OCI-LY1 (cell line): Measurements from ENCODE around the gene HKDC1.

ENCODE experiments used
- H2AFZ ChIP-seq: fragments of 200-600 bp; sonication (generic), shearing (Covaris generic); 2 replicates; pipeline ENCODE4 v1.6.0; 2014; ENCODE audit warnings: antibody characterized with exemption, mild to moderate bottlenecking, low read length
- H3F3A ChIP-seq: fragments of 200-600 bp; sonication (generic), shearing (Covaris generic); 2 replicates; pipeline ENCODE4 v1.6.0; 2014; ENCODE audit warnings: mild to moderate bottlenecking, antibody characterized with exemption, low read length, moderate library complexity; ENCODE audit not compliant: insufficient read depth
- H3K27ac ChIP-seq: fragments of 200-600 bp; sonication (generic); 2 replicates; pipeline ENCODE4 v1.5.1; 2014; ENCODE audit warnings: low read length, mixed run types, mild to moderate bottlenecking, low read depth; ENCODE audit not compliant: poor library complexity, severe bottlenecking
- H3K27me3 ChIP-seq: fragments of 200-600 bp; sonication (generic); 2 replicates; pipeline ENCODE4 v1.6.0; 2014; ENCODE audit warnings: antibody characterized with exemption, mild to moderate bottlenecking, low read length, moderate library complexity; ENCODE audit not compliant: insufficient read depth
- H3K36me3 ChIP-seq: fragments of 200-600 bp; sonication (generic); 2 replicates; pipeline ENCODE4 v1.6.1; 2014; ENCODE audit warnings: mild to moderate bottlenecking, antibody characterized with exemption, low read length, moderate library complexity, mixed read lengths; ENCODE audit not compliant: insufficient read depth
- H3K4me1 ChIP-seq: fragments of 200-600 bp; sonication (generic); 2 replicates; pipeline ENCODE4 v1.5.1; 2014; ENCODE audit warnings: mild to moderate bottlenecking, low read length, moderate library complexity; ENCODE audit not compliant: insufficient read depth, severe bottlenecking
- H3K4me2 ChIP-seq: fragments of 200-600 bp; sonication (generic), shearing (Covaris generic); 2 replicates; pipeline ENCODE4 v1.6.1; 2014; ENCODE audit warnings: low read length
- H3K4me3 ChIP-seq: fragments of 200-600 bp; sonication (generic); 2 replicates; pipeline ENCODE4 v1.5.1; 2014; ENCODE audit warnings: low read length, low read depth, mild to moderate bottlenecking, mixed read lengths; ENCODE audit not compliant: poor library complexity, severe bottlenecking
- H3K79me2 ChIP-seq: fragments of 200-600 bp; shearing (Covaris generic); 2 replicates; pipeline ENCODE4 v1.6.1; 2016; ENCODE audit warnings: mixed run types, low read length, mixed read lengths; ENCODE audit not compliant: insufficient read depth
- H3K9ac ChIP-seq: fragments of 200-600 bp; sonication (generic), shearing (Covaris generic); 2 replicates; pipeline ENCODE4 v1.6.1; 2014; ENCODE audit warnings: mild to moderate bottlenecking, low read length, mixed read lengths
- H3K9me2 ChIP-seq: fragments of 200-600 bp; sonication (generic), shearing (Covaris generic); 2 replicates; pipeline ENCODE4 v1.6.1; 2014; ENCODE audit warnings: low read depth, mild to moderate bottlenecking, low read length, mixed read lengths
- H3K9me3 ChIP-seq: fragments of 200-600 bp; shearing (Covaris generic); 2 replicates; pipeline ENCODE4 v1.6.1; 2014; ENCODE audit warnings: low read length, mixed read lengths
- H4K20me1 ChIP-seq: fragments of 200-600 bp; sonication (generic), shearing (Covaris generic); 2 replicates; pipeline ENCODE4 v1.6.0; 2016; ENCODE audit warnings: mild to moderate bottlenecking, low read length; ENCODE audit not compliant: insufficient read depth
- CTCF ChIP-seq: fragments of 200-600 bp; sonication (generic), shearing (Covaris generic); IDR thresholded peaks from 2 replicates; pipeline ENCODE4 v1.5.1; 2017; ENCODE audit warnings: mild to moderate bottlenecking, antibody characterized with exemption, low read length, moderate library complexity, mixed read lengths
- EZH2 ChIP-seq: fragments of 200-600 bp; sonication (generic), shearing (Covaris generic); IDR thresholded peaks from 2 replicates; pipeline ENCODE4 v1.8.0; 2017; ENCODE audit warnings: borderline replicate concordance, mixed run types, mild to moderate bottlenecking, antibody characterized with exemption, low read length, moderate library complexity, mixed read lengths

HKDC1 gene

DNA sequence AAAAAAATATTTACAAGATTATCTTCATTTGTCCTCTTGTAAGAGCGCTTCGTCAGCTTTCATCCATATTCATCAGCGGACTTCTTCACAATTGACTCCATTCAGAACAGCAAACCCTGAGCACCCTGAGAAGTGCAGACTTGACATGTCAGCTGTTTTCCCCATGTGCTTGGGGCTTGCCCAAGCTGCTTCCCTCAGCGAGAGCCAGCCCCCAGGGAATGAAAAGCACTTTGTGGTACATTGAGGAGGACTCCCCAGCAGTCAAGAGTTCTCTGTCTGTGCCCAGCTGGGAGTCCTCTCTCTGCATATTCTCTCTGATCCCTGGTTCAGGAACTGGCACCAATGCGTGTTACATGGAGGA, 22.7 kb downstream of the HKDC1 start:
- H3K4me1 ChIP-seq: no peaks in the 10 kb centered on the region
- no peaks in the 10 kb centered on the region for H3K36me3 ChIP-seq
- H4K20me1 ChIP-seq: no peaks in the 10 kb centered on the region
- H3K27me3 ChIP-seq: no peaks in the 10 kb centered on the region
- H3K9me3 ChIP-seq: no peaks in the 10 kb centered on the region
- H3K9me2 ChIP-seq: no peaks in the 10 kb centered on the region
- TF ChIP-seq CTCF (no peak), EZH2 (no peak)
- H3K9ac ChIP-seq: no peak overlapping the region
- no peaks in the 10 kb centered on the region for H3K79me2 ChIP-seq
- no peak overlapping the region for H2AFZ ChIP-seq
- no peaks in the 10 kb centered on the region for H3F3A ChIP-seq
- no peak overlapping the region for H3K4me3 ChIP-seq
- no peak overlapping the region for H3K27ac ChIP-seq
- H3K4me2 ChIP-seq: no peak overlapping the region

- H3K9me3 ChIP-seq: no peaks in the 10 kb centered on the region
- H3K79me2 ChIP-seq: no peaks in the 10 kb centered on the region
- no peaks in the 10 kb centered on the region for H4K20me1 ChIP-seq
- no peaks in the 10 kb centered on the region for H3K36me3 ChIP-seq
- no peaks in the 10 kb centered on the region for H3K9me2 ChIP-seq
- no peak overlapping the region for H3K9ac ChIP-seq
- TF ChIP-seq EZH2: no peak
- no peak for TF ChIP-seq CTCF
- no peak overlapping the region for H3K4me3 ChIP-seq
- H2AFZ ChIP-seq: no peak overlapping the region
- H3K4me1 ChIP-seq: no peaks in the 10 kb centered on the region
- H3F3A ChIP-seq: no peaks in the 10 kb centered on the region
- H3K27ac ChIP-seq: no peak overlapping the region
- no peaks in the 10 kb centered on the region for H3K27me3 ChIP-seq
- H3K4me2 ChIP-seq: no peak overlapping the region
Measured at GRCh38 chr10:69243817-69244216, 23.7 kb downstream of the HKDC1 start.

DNA sequence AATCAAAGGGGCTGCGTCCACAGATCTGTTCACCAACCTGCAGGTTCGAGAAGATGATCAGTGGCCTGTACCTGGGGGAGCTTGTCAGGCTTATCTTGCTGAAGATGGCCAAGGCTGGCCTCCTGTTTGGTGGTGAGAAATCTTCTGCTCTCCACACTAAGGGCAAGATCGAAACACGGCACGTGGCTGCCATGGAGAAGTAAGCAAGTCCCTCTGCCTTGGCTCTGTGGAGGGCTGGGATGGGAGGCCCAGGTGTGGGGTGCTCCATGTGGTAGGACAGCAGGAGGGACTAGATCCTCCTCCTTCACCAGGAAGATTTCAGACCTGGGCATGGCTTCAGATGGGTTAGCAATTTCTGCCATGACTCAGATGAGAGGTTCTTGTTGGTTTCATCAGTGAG, 25.9 kb downstream of the HKDC1 start:
- H3F3A ChIP-seq: no peaks in the 10 kb centered on the region
- no peak overlapping the region for H3K9ac ChIP-seq
- H3K4me1 ChIP-seq: no peaks in the 10 kb centered on the region
- no peak overlapping the region for H3K27ac ChIP-seq
- H3K4me2 ChIP-seq: no peak overlapping the region
- H3K79me2 ChIP-seq: no peaks in the 10 kb centered on the region
- H3K9me3 ChIP-seq: no peaks in the 10 kb centered on the region
- H3K9me2 ChIP-seq: no peaks in the 10 kb centered on the region
- TF ChIP-seq CTCF (no peak), EZH2 (no peak)
- no peaks in the 10 kb centered on the region for H4K20me1 ChIP-seq
- no peak overlapping the region for H3K4me3 ChIP-seq
- H3K36me3 ChIP-seq: no peaks in the 10 kb centered on the region
- H3K27me3 ChIP-seq: no peaks in the 10 kb centered on the region
- no peak overlapping the region for H2AFZ ChIP-seq
